A204.1 (cell line): ENCODE results near the gene DENND1A.

ENCODE experiments used
- FAIRE-seq: peaks from 2 replicates; lab custom pipeline; 2012; peaks lifted over from hg19 to GRCh38; lab: Jason Lieb, UNC

DENND1A gene

GRCh38 chr9:123561046-123561445, 368.9 kb downstream of the DENND1A start:
- no peak for FAIRE-seq

GRCh38 chr9:123556464-123557435, 373.2 kb downstream of the DENND1A start:
- FAIRE-seq, result no peak

- no peak for FAIRE-seq
Measured at GRCh38 chr9:123555646-123556045, 374.3 kb downstream of the DENND1A start.

- no peak for FAIRE-seq
Measured at GRCh38 chr9:123552530-123552929, 377.4 kb downstream of the DENND1A start.

- no peak for FAIRE-seq
Measured at GRCh38 chr9:123551734-123552133, 378.2 kb downstream of the DENND1A start.

- FAIRE-seq, result no peak
Measured at GRCh38 chr9:123550797-123551196, 379.1 kb downstream of the DENND1A start.

- FAIRE-seq, result no peak
Measured at GRCh38 chr9:123550012-123550411, 379.9 kb downstream of the DENND1A start.

GRCh38 chr9:123548741-123549545, 381.0 kb downstream of the DENND1A start:
- no peak for FAIRE-seq

- peak; percentile 96 for FAIRE-seq
Measured at GRCh38 chr9:123544007-123544827, 385.7 kb downstream of the DENND1A start.

- no peak for FAIRE-seq
Measured at GRCh38 chr9:123543492-123543891, 386.4 kb downstream of the DENND1A start.

- no peak for FAIRE-seq
Measured at GRCh38 chr9:123542435-123543225, 387.3 kb downstream of the DENND1A start.

GRCh38 chr9:123541411-123541810, 388.5 kb downstream of the DENND1A start:
- FAIRE-seq, result no peak

- no peak for FAIRE-seq
Measured at GRCh38 chr9:123540457-123540856, 389.5 kb downstream of the DENND1A start.

GRCh38 chr9:123537809-123538208, 392.1 kb downstream of the DENND1A start:
- FAIRE-seq, result no peak

- FAIRE-seq, result no peak
Measured at GRCh38 chr9:123536455-123536868, 393.5 kb downstream of the DENND1A start.

- FAIRE-seq, result no peak
Measured at GRCh38 chr9:123534336-123534735, 395.6 kb downstream of the DENND1A start.

GRCh38 chr9:123530244-123530643, 399.7 kb downstream of the DENND1A start:
- no peak for FAIRE-seq

GRCh38 chr9:123528501-123528900, 401.4 kb downstream of the DENND1A start:
- no peak for FAIRE-seq

GRCh38 chr9:123527981-123528380, 401.9 kb downstream of the DENND1A start:
- FAIRE-seq, result no peak

- no peak for FAIRE-seq
Measured at GRCh38 chr9:123525957-123526356, 404.0 kb downstream of the DENND1A start.

- FAIRE-seq, result no peak
Measured at GRCh38 chr9:123525424-123525823, 404.5 kb downstream of the DENND1A start.
